ENCODE results near the gene POP7.

DNA sequence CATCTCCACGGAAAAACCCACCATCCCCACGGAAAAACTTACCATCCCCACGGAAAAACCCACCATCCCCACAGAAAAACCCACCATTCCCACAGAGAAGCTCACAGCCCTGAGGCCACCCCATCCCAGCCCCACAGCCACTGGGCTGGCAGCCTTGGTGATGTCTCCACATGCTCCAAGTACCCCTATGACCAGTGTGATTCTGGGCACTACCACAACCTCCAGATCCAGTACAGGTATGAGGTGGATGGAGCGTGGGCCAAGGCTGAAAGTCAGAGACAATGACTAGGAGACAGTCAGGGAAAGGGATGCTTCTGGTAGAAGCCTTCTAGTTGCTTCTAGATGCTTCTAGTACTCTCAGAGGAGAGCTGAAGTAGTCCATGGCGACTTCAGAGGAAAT is 47.1 kb downstream of the POP7 start:
- TF ChIP-seq, protein P1, sequence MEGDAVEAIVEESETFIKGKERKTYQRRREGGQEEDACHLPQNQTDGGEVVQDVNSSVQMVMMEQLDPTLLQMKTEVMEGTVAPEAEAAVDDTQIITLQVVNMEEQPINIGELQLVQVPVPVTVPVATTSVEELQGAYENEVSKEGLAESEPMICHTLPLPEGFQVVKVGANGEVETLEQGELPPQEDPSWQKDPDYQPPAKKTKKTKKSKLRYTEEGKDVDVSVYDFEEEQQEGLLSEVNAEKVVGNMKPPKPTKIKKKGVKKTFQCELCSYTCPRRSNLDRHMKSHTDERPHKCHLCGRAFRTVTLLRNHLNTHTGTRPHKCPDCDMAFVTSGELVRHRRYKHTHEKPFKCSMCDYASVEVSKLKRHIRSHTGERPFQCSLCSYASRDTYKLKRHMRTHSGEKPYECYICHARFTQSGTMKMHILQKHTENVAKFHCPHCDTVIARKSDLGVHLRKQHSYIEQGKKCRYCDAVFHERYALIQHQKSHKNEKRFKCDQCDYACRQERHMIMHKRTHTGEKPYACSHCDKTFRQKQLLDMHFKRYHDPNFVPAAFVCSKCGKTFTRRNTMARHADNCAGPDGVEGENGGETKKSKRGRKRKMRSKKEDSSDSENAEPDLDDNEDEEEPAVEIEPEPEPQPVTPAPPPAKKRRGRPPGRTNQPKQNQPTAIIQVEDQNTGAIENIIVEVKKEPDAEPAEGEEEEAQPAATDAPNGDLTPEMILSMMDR (IDR thresholded peaks at IDR 0.05; ENCODE audit: low read depth, low read length, missing input control), result no peak
- TF ChIP-seq, protein P2, sequence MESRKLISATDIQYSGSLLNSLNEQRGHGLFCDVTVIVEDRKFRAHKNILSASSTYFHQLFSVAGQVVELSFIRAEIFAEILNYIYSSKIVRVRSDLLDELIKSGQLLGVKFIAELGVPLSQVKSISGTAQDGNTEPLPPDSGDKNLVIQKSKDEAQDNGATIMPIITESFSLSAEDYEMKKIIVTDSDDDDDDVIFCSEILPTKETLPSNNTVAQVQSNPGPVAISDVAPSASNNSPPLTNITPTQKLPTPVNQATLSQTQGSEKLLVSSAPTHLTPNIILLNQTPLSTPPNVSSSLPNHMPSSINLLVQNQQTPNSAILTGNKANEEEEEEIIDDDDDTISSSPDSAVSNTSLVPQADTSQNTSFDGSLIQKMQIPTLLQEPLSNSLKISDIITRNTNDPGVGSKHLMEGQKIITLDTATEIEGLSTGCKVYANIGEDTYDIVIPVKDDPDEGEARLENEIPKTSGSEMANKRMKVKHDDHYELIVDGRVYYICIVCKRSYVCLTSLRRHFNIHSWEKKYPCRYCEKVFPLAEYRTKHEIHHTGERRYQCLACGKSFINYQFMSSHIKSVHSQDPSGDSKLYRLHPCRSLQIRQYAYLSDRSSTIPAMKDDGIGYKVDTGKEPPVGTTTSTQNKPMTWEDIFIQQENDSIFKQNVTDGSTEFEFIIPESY (IDR thresholded peaks at IDR 0.05), result no peak
- TF ChIP-seq HNF4A (conservative IDR thresholded peaks at IDR 0.05) (no peak), JUND (IDR thresholded peaks at IDR 0.05) (no peak), TAF1 (conservative IDR thresholded peaks at IDR 0.05) (no peak), FOXA2 (IDR thresholded peaks at IDR 0.05) (no peak), YY1 (IDR thresholded peaks at IDR 0.05) (no peak), HNF4G (IDR thresholded peaks at IDR 0.05) (no peak), GABPA (IDR thresholded peaks at IDR 0.05 in 1 of 2, conservative IDR thresholded peaks at IDR 0.05 in 1 of 2) (no peak), RXRA (IDR thresholded peaks at IDR 0.05) (no peak)
- TF ChIP-seq, protein P3, sequence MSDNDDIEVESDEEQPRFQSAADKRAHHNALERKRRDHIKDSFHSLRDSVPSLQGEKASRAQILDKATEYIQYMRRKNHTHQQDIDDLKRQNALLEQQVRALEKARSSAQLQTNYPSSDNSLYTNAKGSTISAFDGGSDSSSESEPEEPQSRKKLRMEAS (IDR thresholded peaks at IDR 0.05), result no peak
- TF ChIP-seq, protein P4, sequence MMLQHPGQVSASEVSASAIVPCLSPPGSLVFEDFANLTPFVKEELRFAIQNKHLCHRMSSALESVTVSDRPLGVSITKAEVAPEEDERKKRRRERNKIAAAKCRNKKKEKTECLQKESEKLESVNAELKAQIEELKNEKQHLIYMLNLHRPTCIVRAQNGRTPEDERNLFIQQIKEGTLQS (IDR thresholded peaks at IDR 0.05), result no peak
